Epithelial cell of esophagus (primary cell): ENCODE measurements around the gene SUPT3H.

Source experiments
- DNase-seq: peaks from one replicate; pipeline ENCODE4 v3.0.0; 2010; ENCODE audit warnings: low read depth
- H3K4me3 ChIP-seq: 2 replicates; pipeline ENCODE4 v1.5.1; 2011; ENCODE audit warnings: mild to moderate bottlenecking, low read length, control low read depth
- CTCF ChIP-seq: IDR thresholded peaks from 2 replicates; pipeline ENCODE4 v1.5.1; 2011; ENCODE audit warnings: low read depth, mild to moderate bottlenecking, low read length, control low read depth, inconsistent platforms; ENCODE audit not compliant: insufficient read depth; ENCODE audit errors: missing control alignments

The SUPT3H gene

DNA sequence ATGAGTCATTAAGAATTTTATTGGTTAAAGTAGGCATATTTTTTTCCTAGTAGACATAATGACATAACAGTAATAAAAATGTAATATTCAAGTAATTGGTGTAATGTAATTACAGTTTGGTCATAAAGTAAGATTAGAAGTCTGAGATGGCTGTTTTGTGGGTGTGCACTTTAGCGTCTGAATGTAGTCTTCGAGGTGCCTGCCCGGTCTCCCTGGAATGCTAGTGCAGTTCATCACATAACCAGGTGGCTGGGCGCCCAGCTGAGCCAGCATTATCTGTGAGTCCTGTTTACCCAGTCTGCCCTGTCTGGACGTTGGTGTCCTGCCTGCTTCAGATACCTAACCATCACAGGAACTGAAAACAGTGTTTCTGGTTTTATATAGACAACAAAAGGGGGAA is 571.1 kb downstream of the SUPT3H start:
- DNase-seq: no peak
- TF ChIP-seq CTCF: no peak
- H3K4me3 ChIP-seq: no peak overlapping the region

GRCh38 chr6:44805238-44805846 is 572.4 kb downstream of the SUPT3H start:
- no peak overlapping the region for H3K4me3 ChIP-seq
- DNase-seq: no peak
- TF ChIP-seq CTCF: no peak

DNA sequence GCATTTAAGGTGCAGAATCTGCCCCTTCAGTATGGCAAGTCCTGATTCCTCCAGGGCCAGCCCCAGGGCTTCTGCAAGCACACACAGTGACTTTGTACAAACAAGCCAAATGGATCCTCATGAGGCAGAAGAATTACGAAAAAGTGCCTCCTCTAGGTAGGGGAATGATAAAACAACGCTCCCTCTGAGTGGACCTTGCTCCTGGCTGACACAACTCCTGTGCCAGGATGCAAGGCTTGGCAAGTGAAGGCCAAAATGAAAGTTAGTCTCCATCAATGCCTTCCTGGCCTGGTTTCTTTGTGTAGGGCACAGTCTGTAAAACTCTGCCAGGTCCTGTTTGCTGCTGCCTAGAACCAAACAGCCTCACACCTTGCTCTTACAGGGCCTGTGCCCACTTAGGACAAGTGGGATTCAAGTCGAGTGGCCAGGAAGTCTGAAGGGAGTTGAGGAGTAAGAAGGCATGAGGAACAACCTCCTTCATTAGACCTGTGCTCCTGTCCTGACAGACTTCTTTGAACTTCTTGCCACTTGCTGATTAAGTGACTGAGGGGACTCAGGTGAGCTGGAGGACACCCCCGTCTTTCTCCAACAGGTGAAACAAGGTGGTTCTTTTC is 573.1 kb downstream of the SUPT3H start:
- DNase-seq: no peak
- TF ChIP-seq CTCF: no peak
- no peak overlapping the region for H3K4me3 ChIP-seq

GRCh38 chr6:44804016-44804415 is 573.7 kb downstream of the SUPT3H start:
- DNase-seq: no peak
- no peak overlapping the region for H3K4me3 ChIP-seq
- TF ChIP-seq CTCF: no peak

DNA sequence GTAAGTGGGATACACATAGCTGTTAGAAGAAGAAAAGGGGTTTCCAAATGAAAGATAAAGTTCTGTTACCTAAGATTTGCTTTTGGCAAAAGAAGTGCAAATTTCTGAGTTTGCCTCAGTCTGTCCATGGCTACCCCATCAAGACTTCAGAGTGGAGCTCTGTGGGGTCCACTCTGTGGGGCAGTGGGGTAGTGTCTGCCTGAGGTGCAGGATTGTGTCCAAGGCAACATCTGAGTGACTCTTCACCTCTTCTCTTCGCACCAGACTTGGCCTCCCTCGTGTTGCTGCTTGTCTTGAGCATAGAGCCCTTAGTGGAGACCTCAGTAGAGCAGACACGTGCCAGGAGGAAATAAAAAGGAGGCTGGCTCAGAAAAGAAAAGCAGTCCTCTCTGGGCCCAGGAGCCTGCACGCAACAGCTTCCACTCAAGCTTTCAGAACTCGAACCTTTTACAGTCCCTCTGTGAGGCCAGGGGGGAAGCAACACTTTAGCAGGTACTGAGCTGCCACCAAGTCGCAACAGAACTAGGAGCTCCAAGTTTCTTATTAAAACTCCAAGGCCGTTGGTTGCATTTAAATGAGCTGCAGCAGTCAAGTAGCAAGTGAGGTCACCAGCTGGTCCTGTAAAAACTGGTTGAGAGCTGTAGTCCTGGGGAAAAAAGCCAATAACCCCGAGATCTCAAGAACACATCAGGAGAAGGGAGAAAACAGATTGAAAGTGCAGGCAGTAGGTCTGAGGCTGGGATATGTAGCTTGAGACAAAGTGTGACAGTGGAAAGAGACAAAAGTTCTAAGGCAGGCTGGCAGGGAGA is 576.7 kb downstream of the SUPT3H start:
- no peak overlapping the region for H3K4me3 ChIP-seq
- DNase-seq: no peak
- TF ChIP-seq CTCF: no peak

DNA sequence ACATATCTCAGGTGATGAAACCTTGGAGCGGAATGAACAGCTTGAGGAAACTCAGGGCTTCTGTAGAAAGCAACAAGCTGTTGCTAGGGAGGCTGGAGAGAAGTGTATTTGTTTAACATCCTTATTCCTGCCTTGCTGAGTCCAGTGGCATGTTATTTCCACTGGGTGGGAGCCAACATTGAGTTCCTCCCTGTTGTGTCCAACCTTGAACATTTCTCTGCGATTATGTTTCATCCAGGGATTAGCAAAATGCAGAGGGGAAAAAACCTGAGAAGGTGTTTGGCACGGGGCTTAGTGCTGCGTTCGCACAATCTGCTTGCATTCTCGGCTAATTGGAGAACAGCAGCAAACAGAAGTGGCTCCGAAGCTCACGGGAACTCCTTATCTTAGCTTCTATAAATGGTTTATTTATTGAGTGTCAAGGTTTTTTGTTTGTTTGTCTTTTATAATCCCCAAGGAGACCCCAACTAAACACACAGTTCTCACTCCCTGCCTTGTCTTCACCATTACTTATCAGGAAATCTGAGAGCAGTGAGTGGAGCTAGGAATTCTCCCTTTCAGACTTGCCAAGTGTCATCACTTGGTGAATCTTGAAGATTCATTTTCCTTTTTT is 577.5 kb downstream of the SUPT3H start:
- DNase-seq: peak; percentile 51
- no peak overlapping the region for H3K4me3 ChIP-seq
- no peak for TF ChIP-seq CTCF
